GM19324 (cell line): ENCODE measurements around the gene DENND1A.
"Not testable (repeated sequence)": the region's sequence is repeated elsewhere in the genome, so short reads cannot be mapped to it uniquely, and the experiment has no call there.

Source experiments
- ATAC-seq: cut with Tn5 transposase; IDR thresholded peaks from one replicate; pipeline ENCODE4 v1.9.1; 2021; ENCODE audit warnings: mild to moderate bottlenecking, moderate library complexity; ENCODE audit not compliant: unreplicated experiment, low FRiP score

DENND1A gene

DNA sequence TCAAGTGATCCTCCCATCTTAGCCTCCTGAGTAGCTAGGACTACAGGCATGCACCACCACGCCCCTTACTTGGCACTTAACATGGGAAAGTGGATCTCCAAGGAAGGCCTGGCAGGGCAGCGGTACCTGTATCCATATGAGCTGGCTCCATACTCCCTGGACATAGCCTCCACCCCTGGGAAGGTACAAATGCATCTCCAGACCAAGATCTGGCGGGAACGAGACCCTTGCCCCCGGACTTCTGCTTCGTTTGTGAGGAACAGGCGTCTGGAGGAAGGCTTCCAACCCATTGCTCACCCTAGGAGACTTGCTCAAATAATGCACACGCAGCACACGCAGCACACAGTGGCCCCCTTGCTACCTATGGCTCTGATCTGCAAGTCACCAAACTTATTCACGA, 518.7 kb downstream of the DENND1A start:
- ATAC-seq = no peak

DNA sequence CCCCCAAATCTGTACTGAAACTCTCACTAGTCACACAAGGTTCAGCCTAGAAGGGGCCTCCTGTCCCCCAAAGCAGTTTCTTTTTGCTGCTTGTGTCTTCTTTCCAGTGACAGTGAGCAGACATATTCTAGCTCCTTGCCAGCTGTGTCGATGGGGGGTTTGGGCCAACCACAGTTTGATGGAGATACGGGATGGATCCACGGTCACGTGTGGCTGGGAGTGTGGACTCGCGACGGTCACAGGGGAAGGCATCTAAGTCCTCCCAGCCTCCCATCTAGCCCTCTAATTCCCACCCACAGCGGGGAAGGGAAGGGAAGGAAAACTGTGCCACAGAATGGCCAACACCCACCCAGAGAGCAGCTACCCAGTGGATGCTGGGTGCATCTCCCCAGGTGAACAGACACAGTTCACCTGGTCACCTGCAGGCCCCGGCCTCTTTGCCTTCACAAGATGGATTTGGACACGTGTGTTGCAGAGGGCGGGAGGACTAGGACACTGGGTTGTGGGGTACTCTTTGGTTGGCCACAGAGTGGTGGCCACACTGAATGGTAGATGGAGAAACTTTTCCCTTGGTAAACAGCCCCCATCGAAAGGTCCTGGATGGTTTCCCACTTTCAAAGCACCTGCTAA, 519.5 kb downstream of the DENND1A start:
- no peak for ATAC-seq

DNA sequence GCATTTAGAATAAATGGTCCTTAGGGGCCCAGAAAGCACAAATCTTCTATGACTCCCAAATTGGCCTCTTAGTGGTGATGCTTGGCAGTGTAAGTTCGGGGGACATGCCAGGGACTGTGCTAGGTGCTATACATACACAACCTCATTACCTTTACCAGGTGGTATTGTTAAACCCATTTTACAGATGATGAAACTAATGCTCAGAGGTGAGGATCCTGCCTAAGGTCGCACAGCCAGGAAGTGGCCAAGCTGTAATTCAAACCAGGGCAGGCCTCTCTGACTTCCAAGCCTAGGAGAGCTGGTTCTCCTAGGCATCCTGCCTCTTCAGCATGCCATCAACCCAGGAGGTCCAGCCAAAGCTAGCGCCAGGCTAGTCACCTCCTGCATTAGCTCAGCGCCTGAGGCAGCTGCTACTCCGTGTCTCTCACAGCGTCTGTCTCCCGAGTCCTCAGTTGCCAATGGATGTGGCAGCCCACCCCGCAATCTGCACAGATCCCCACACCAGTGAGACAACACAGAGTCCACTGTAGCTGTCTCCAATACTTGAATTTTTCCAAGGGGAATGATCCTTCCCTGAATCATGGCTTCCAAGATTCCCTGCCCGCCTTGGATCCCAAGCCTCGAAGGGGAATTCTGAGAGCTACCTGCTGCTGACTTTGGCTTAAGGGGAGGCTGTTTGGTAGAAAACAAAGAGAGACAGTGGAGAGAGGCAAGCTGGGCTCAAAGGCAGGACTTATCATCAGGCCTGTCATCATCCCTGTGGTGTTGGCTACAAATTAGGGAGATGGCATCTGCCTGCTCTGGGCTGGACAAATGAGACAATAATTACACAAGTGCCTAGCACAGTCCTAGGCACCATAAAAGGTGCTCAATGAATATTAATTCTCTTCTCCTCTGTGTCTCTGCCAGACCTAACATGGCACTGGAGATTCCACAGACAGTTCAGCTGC, 521.3 kb downstream of the DENND1A start:
- ATAC-seq = no peak

DNA sequence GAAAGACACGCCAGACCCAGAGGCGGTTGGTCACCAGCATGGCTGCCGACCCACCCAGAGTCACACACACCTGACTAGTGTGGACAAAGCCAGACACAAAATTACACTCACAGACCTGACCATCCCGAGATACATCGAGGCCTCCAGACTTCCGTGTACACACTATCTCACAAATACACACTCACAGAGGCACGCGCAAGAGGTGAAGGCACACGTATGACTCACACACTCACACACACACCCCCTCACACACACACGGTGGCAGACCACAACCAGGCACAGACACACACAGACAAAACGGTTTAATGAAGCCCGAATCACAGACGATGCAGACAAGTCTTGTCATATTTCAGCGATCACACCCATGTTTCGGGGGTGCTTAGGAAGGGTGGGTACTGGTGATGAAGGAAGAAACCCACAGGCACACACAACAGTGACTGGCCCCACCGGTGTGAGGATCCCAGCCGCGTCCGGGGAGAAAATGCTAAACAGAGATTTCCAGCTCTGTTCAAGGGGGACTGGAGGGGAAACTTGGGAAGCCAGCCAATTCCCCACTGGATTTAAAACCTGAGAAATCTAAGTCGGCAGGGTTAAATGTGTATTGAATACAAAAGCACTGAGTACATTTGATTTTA, 522.6 kb downstream of the DENND1A start:
- ATAC-seq = no peak

DNA sequence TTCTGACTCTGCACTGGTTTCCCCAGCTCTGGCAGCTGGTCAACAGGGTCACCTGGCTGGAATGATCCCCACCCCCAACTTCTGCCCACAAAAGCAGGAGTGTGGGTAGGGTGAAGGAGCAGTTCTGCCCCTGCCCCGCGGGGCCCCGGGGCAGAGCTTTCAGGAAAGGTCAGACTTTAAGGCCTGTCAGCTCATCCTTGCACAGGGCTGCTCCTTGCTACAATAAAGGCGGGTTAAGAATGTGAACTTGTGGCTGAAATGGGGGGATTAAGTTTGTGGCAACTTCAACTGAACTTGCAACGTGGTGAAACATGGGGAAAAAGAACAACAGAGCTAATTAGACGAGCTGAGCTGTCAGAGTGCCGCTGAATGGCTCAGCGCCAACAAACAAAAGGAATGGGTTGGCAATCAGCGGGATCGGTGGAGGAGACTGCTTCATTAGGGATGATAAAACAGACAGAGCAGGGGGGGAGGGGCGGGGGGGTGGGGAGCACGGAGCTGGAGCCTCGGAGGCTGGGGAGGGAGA, 523.2 kb downstream of the DENND1A start:
- no peak for ATAC-seq

DNA sequence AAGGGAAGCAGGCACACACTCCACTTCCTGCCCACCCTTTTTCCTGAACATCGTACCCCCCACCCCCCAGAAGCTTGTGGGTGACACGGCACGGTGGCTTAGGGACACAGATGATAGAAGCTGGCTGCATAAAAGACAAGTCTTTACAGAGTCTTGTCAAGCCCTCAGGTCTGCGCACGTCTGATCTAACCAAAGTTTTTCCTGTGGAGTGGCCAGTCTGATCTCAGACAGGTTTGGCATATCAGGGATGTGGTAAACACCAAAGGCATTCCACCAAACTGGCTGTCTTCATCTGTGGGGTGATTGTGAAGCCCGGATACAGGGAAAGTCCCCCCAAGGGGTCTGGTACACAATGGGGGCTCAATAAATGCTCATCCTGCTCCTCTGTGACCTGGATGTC, 523.9 kb downstream of the DENND1A start:
- no peak for ATAC-seq

DNA sequence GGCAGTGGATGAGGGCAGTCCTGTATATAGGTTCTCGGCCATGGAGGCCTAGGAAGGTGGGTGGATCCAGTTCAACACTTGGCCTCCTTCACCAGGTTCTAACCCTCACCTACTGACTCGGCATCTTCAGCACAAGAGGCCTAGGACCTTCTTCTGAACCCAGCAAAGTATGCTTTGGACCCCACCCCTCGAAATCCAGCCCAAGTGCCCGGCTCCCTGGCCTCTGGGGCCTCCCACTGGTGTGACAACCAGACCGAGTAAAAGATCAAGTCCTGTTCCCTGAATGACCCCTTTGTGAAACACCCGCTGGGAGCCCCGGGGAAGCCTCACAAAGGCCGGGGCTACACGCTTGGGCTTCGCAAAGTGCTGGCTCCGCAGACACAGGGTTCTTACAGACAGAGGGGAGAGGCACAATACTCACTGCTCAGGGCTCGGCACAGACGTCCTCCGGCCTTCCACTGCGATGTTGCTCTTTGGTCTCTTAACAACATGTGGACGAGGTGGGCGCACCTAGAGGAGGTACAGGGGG, 526.9 kb downstream of the DENND1A start:
- ATAC-seq = no peak

DNA sequence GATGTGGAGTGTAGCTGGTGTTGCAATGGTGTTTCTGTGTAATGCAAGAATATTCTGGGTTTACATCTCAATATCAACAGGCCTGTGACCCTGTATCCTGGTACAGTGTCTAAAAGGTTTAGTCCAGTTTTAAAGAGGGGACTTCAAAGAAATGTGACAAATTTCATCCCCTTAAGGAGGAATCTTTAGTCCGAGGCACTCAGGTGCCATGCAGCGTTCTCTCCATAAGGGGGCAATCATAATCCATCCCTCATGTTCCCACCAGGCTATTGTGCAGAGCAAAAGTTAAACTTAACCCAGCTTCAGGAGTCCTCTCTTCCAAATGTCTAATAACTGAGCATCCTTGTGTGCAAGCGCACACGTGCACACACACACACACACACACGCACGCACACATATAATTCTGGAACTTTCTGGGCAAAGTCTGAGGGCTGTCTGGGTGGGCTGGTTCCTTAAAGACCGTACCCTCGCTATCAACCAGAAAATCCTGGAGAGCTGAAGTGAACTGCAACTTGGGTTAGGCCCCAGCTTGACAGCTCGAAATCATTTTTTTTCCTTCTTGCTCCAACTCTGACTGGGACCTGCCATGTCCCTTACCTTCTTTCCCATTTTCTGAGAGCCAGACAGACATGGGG, 527.9 kb downstream of the DENND1A start:
- no peak for ATAC-seq

DNA sequence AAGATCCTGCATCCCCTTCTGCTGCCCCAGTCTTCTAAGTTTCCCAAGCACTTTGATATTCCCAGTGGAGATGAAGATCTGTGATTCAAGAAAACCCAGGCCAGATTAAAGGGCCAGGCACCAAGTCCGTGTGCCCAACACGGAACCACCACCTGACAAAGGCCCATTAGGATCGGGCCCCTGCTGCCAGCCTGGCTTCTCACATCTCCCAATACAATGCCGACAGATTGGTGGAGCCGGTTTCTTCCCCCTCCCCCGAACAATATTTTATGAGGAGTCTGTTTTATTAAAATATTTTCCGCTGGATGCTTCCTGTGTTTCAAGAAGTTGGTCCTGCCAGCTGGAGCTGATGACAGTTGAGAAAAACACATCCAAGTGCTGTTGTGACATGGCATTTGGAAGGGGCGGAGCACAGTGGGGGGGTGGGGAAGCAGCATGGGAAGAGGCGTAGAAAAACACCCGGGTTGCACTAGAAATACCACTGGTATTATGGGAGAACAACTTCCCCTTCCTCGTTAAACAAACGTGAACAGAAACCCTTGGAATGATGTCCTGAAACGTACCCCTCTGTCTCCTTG, 528.9 kb downstream of the DENND1A start:
- ATAC-seq = no peak

DNA sequence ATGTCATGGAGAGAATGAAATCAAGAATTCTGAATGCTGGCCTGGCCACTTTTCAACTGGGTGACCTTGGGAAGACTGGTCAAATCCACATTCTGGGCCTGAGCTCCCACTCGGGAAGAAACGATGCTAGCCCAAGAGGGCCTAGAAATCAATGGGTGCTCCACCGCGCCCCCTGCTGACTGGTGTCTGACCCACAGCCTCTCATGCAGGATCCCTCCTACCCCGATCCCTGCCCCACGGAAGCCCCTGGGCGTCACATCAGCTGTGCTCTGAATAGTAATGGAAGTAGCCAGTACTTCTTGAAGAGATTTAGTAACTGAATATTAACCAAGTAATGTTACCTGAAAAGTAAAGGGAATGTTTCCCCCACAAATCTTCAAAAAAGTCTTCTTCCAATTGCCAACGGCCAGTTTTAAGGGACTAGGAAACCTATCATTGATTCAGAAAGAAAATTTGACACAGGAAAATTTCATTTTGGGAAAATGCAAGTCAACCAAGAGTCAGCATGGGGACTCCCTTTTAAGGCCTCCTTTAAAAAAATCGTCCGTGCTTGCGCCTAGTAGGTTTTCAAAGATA, 530.0 kb downstream of the DENND1A start:
- ATAC-seq = no peak

DNA sequence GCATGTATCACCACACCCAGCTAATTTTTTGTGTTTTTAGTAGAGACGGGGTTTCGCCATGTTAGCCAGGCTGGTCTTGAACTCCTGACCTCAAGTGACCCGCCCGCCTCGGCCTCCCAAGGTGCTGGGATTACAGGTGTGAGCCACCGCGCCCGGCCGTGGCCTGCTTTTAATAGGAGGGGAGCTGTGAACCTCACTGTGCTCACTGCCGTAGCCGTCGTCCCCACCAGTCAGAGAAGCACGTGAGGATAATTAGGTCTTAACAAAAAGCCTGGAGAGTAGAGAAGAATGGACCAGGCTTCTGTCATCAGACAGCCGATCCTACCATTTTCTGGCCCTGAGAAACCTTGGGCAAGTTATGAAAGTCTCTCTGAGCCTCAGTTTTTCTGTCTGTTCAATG, 531.0 kb downstream of the DENND1A start:
- not testable (repeated sequence) for ATAC-seq

DNA sequence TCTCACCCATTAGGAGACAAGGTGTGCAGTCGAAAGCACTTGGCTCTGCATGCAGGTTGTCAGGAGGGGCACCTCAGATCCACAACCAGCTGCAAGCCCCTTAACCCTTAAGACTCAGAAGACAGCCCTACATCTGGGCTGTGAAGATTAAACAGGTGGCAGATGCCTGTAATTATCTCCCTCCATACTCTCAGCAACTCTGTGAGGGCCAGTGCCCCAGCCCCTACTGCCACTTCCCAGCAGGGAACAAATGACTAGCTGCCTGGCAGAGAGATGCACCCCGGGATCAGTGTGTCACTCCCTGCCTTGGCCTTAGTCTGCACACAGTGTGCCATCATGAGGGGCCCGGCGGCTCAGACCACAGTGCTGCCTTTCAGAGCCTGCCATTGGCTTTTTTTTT, 532.0 kb downstream of the DENND1A start:
- ATAC-seq = no peak

DNA sequence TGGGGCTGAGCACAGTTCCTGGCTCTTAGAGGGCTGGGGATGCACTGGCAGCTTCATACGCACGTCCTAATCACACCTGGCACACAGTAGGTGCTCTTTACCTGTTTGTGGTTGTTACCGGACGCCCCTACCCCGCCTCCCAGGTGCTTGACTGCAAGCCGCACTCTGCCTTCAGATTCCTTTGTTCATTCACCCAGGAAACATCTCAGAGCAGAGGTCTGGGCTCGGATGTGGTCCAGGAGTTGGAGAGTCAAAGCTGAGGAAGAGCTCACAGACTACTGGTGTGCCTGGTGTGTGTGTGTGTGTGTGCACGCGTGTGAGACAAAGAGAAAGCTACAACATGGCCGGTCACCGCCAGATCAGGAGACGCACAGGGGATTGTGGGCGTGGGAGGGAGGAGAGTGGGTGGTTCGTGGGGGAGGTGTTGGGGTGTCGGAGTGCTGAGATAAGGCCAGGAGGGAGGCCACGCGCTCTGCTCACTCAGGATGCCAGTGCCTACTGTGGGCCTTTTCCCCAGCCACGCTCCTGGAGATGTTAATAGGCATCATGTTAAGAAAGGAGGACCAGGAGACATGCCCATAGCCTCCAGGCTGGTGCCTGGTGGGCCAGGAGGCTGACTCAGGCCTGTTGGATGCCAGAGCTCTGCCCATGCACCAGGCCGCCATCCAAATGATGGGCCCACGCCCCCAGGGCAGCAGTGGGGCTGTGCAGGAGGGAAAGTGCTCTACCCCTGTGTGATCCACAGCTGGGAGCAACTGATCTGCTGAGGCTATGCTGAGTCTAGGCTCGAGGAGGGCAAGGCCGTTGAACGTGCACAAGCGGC, 534.0 kb downstream of the DENND1A start:
- no peak for ATAC-seq

DNA sequence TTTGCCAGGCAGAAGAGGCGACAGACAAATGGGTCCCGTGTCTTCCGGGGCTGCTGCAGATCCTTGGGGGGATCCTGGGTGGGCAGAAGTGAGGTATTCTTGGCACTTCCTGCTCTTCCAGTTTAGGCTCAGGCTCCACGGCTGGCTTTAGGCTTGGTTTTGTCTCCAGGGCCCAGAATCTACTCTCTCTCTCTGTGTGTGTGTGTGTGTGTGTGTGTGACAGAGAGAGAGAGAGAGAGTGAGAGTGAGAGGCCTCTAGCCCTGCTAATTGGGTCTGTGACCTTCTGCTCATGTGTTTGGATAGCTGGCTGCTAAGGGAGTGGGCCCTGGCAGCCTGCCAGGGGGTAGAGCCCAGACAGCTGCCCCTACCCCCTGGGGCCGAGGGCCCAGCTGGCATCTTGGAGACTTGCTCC, 534.6 kb downstream of the DENND1A start:
- no peak for ATAC-seq

DNA sequence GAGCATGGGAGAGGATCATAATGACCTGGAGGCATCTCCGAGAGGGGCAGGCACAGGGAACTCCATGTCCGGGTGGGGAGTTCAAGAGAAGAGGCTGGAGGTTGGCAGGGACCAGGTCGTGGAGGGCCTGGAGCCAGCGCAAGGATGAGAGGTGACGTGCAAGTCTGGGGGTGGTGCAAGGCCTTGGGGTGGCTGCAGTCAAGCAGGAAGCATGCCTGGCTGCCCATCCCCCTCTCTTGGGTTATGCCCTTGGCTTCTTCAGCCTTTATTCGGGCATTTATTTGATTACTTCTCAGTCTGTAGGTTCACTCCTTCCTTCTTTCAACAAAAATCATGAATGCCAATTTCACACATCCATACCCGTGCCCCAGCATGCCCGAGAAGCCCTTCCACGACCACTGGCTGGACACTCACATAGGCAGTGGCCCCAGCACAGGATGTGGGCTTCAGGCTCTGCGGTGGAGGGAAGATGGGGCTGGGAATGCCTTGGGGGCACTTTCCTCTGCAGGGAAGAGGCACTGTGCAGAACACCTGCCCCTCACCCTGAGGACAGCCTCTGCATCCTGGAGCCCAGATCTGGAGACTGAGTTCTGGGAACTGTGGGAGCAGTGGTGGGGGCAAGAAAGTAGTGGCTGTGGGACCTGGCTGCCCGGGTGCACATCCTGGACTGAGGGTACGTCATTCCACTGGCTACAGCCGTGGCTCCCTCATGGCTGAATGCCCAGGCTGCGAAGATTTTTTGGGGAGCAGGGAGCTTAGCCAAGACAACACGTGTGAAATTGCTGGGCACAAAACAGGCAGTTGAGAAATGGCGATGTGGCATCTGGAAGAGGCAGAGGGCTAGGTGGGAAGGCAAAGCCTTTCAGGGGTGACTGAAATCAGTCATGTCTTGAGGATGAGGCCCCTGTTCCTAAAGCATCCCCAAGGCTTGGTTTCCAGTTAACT, 535.4 kb downstream of the DENND1A start:
- ATAC-seq = no peak

DNA sequence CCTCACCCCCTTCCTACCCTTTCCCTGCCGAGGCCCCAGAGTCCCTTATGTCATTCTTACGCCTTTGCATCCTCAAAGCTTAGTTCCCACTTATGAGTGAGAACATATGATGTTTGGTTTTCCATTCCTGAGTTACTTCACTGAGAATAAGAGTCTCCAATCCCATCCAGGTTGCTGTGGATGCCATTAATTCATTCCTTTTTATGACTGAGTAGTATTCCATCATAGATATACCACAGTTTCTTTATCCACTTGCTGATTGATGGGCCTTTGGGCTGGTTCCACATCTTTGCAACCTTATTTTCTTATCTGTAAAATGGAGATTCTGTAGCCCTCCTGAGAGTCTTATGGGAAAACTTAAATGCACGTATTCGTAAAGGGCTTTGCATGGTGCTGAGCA, 537.1 kb downstream of the DENND1A start:
- no peak for ATAC-seq

DNA sequence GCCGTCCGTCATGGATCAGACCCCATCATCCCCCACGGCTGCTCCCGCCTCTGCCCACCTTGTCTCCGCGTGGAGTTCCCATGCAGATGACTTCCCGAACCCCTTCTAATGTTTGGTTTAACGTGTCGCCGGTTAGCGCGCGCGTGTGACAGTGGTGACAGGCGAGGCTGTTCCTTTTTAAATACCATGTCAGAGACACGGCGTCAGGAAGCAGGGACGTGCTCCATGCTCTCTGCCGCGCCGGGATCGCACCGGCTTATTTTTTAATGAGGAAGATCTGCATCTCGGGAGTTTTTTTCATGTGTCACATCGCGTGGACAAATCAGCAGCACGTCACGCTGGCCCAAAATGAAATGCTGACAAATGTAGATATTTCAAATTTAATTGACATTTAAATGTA, 538.0 kb downstream of the DENND1A start:
- ATAC-seq = no peak

DNA sequence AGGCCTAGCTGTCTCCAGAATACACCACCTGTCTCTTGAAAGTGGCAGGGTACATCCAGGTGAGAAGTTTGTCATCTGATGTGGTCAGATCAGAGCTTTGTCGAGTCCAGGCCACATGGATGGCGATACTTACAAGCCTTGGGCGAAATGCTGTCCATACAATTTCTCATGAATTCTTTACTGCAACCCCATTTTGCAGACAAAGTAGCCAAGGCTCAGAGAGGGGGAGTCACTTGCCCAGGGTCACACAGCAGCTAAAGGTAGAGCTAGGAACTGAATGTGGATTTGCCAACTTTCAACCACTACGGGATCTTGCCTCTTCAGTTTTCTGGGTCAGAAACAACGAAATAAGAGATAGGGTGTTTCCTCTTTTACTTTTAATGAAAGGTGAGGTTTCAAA, 538.7 kb downstream of the DENND1A start:
- no peak for ATAC-seq
